B cell (primary cell): ENCODE data around the gene SCARB1. TPM values are rescaled to one million over a fixed set of nuclear protein-coding genes. Genes with fewer than 3 reads are reported as not detected.

Experiments
- ATAC-seq: fragments of 200-7000 bp; cut with Tn5 transposase; one replicate; pipeline ENCODE4 v1.10.0; 2021; ENCODE audit warnings: low read depth, mild to moderate bottlenecking, moderate number of reproducible peaks, moderate library complexity
- CTCF ChIA-PET: fragments of 350-600 bp; sonication (Branson Sonifier 250); formaldehyde crosslinking; loops from one replicate; lab custom pipeline; 2021; ENCODE audit warnings: antibody characterized with exemption, inconsistent platforms; lab: Charles Lee
- POLR2A ChIA-PET: fragments of 350-600 bp; sonication (Branson Sonifier 250); formaldehyde crosslinking; loops from one replicate; lab custom pipeline; 2021; ENCODE audit warnings: antibody characterized with exemption; lab: Charles Lee
- DNase-seq: peaks from one replicate; pipeline ENCODE4 v3.0.0; 2013
- H2AFZ ChIP-seq: 2 replicates; pipeline ENCODE4 v1.6.1; 2012; ENCODE audit warnings: mild to moderate bottlenecking, low read depth, low read length; ENCODE audit not compliant: insufficient read depth, poor library complexity, severe bottlenecking
- H3K27ac ChIP-seq, 2 donors: 1 replicate in 1 of 2; 2 replicates in 1 of 2; pipeline ENCODE4 v1.5.1; 2012 to 2013; ENCODE audit warnings: low read length in 2 of 2, mild to moderate bottlenecking in 2 of 2, moderate library complexity in 1 of 2
- H3K27me3 ChIP-seq, 4 experiments: fragments of 200-600 bp in 1 of 4; sonication (generic) in 1 of 4; replicated peaks in 1 of 4; 1 replicate in 2 of 4; 2 replicates in 2 of 4; pipeline versions ENCODE4 v1.6.1 to v1.7.0; 2013 to 2016; ENCODE audit warnings: low read length in 3 of 4, mild to moderate bottlenecking in 2 of 4, mixed read lengths in 1 of 4, moderate library complexity in 1 of 4; ENCODE audit not compliant: insufficient read depth in 4 of 4, control insufficient read depth in 3 of 4; ENCODE audit errors: control extremely low read depth in 1 of 4
- H3K36me3 ChIP-seq, 2 experiments: replicated peaks in 1 of 2; 1 replicate in 1 of 2; 2 replicates in 1 of 2; pipeline versions ENCODE4 v1.6.1 to v1.7.1; 2013; ENCODE audit warnings: low read length in 1 of 2; ENCODE audit not compliant: insufficient read depth in 2 of 2, control insufficient read depth in 1 of 2; ENCODE audit errors: control extremely low read depth in 1 of 2, extremely low read depth in 1 of 2
- H3K4me1 ChIP-seq, 2 donors: fragments of 200-600 bp in 1 of 2; sonication (generic) in 1 of 2; 1 replicate in 1 of 2; 2 replicates in 1 of 2; pipeline versions ENCODE4 v1.5.1 to v1.6.1; 2013 to 2017; ENCODE audit warnings: low read length in 2 of 2; ENCODE audit not compliant: control insufficient read depth in 2 of 2, insufficient read depth in 2 of 2
- H3K4me2 ChIP-seq: replicated peaks from 2 replicates; pipeline ENCODE3; 2012; ENCODE audit warnings: mild to moderate bottlenecking, low read depth, low read length; ENCODE audit not compliant: poor library complexity, severe bottlenecking
- H3K4me3 ChIP-seq, 5 experiments: fragments of 200-600 bp in 1 of 5; sonication (generic) in 1 of 5; 1 replicate in 3 of 5; 2 replicates in 2 of 5; pipeline versions ENCODE4 v1.5.1 to v1.7.0; 2011 to 2016; ENCODE audit warnings: low read length in 4 of 5, mild to moderate bottlenecking in 4 of 5, low read depth in 2 of 5, control low read depth in 1 of 5, moderate library complexity in 1 of 5; ENCODE audit not compliant: insufficient read depth in 1 of 5; ENCODE audit errors: control extremely low read depth in 1 of 5, extremely low read depth in 1 of 5
- H3K79me2 ChIP-seq: fragments of 200-600 bp; sonication (generic); one replicate; pipeline ENCODE4 v1.6.0; 2016; ENCODE audit warnings: low read length; ENCODE audit not compliant: control insufficient read depth, insufficient read depth
- H3K9ac ChIP-seq: fragments of 200-600 bp; sonication (generic); 2 replicates; pipeline ENCODE4 v1.6.1; 2017; ENCODE audit warnings: mild to moderate bottlenecking, low read length, moderate library complexity
- H3K9me3 ChIP-seq, 3 donors: one replicate each; pipeline versions ENCODE4 v1.6.1 to v1.7.1; 2013; ENCODE audit warnings: low read length in 2 of 3; ENCODE audit not compliant: control insufficient read depth in 2 of 3, insufficient read depth in 1 of 3; ENCODE audit errors: control extremely low read depth in 1 of 3
- H4K20me1 ChIP-seq: 2 replicates; pipeline ENCODE4 v1.6.0; 2012; ENCODE audit warnings: mild to moderate bottlenecking, low read length; ENCODE audit not compliant: insufficient read depth, control insufficient read depth, poor library complexity, severe bottlenecking
- H3K27ac Mint-ChIP-seq: one replicate; pipeline ENCODE4 v1.8.0; 2021; ENCODE audit warnings: mixed read lengths
- H3K27me3 Mint-ChIP-seq: one replicate; pipeline ENCODE4 v1.8.0; 2021; ENCODE audit warnings: mixed read lengths
- H3K4me1 Mint-ChIP-seq: one replicate; pipeline ENCODE4 v1.8.0; 2021; ENCODE audit warnings: mixed read lengths
- H3K4me3 Mint-ChIP-seq: one replicate; pipeline ENCODE4 v1.8.0; 2021; ENCODE audit warnings: mixed read lengths
- H3K9me3 Mint-ChIP-seq: one replicate; pipeline ENCODE4 v1.8.0; 2022; ENCODE audit warnings: mixed read lengths; ENCODE audit not compliant: insufficient read depth
- EZH2 ChIP-seq: IDR thresholded peaks from 2 replicates; pipeline ENCODE4 v1.6.1; 2012; ENCODE audit warnings: borderline replicate concordance, low read depth, mild to moderate bottlenecking, moderate library complexity, low read length; ENCODE audit not compliant: insufficient read depth, poor library complexity, severe bottlenecking
- WGBS: methylation state at CpG from one replicate; pipeline ENCODE4 v1.1.5; 2013; ENCODE audit warnings: missing lambda C conversion rate; ENCODE audit not compliant: insufficient coverage; 5-methylcytosine and 5-hydroxymethylcytosine counted together
- intact Hi-C: fragments of 100-400 bp; cut with micrococcal nuclease; formaldehyde crosslinking; loops from one replicate; pipeline ENCODE4 v1.10.0; 2022
- polyA plus RNA-seq: library from polyadenylated mRNA; depleted of rRNA; stranded (reverse); fragments of >200 nt; gene quantifications from 2 replicates; pipeline ENCODE4 v1.2.3, GENCODE V29; 2012
- total RNA-seq, 2 donors: library from RNA; stranded (reverse); fragments of 120-200 nt in 1 of 2; gene quantifications; 1 replicate in 1 of 2; 2 replicates in 1 of 2; pipeline versions ENCODE4 v1.2.3 to v1.2.4, GENCODE V29; 2013 to 2022
- TF ChIP-seq, protein P1 (sequence below): fragments of 200-600 bp; IDR thresholded peaks from one replicate; pipeline ENCODE4 v1.8.0; 2022; ENCODE audit warnings: antibody characterized with exemption, mild to moderate bottlenecking

SCARB1 gene
- total and polyA plus RNA-seq, 2 donors (not counting 1 experiment from before 2014, with no cell fraction given) = 26.8 to 30.7 TPM

DNA sequence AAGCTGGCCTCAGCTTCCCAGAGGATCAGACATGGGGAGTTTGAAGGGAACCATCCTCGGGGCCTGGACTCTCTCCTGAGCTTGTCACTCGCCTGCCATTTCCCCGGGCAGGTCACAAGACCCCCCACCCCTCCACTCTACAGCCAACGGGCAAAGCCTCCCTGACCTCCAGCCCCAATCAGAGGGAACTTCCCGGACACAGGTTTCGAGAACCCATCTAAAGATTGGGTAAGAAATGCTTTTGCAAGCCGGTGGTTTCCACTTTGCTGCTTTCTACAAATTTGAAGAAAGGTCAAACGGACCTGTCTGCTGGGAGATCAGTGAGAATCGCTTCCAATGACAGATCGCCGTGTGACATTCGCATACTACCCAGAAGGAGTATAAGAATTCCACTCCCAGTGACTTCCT, 89.6 kb downstream of the SCARB1 start:
- Mint-ChIP-seq H3K4me3 (peak overlapping the region; percentile 67), H3K27me3 (peaks cover 16% of the 10 kb centered on the region), H3K9me3 (no peaks in the 10 kb centered on the region), H3K27ac (peak overlapping the region; percentile 2), H3K4me1 (peaks cover 26% of the 10 kb centered on the region)
- no peak overlapping the region for H2AFZ ChIP-seq
- H3K79me2 ChIP-seq = no peaks in the 10 kb centered on the region
- peaks cover 0 to 11% (median 4%) of the 10 kb centered on the region in 4 experiments for H3K27me3 ChIP-seq
- peak overlapping the region in 4 of 5 experiments; percentile 15 to 40 (median 32) for H3K4me3 ChIP-seq
- no peaks in the 10 kb centered on the region for H3K36me3 ChIP-seq
- intact Hi-C loops = loop anchor here (2.0 to 5.0 kb wide), 4 partner anchors 133 to 867 kb away; no protein-coding TSS in a partner anchor
- ATAC-seq (peak; percentile 36), DNase-seq (peak; percentile 52)
- TF ChIP-seq, protein P1, sequence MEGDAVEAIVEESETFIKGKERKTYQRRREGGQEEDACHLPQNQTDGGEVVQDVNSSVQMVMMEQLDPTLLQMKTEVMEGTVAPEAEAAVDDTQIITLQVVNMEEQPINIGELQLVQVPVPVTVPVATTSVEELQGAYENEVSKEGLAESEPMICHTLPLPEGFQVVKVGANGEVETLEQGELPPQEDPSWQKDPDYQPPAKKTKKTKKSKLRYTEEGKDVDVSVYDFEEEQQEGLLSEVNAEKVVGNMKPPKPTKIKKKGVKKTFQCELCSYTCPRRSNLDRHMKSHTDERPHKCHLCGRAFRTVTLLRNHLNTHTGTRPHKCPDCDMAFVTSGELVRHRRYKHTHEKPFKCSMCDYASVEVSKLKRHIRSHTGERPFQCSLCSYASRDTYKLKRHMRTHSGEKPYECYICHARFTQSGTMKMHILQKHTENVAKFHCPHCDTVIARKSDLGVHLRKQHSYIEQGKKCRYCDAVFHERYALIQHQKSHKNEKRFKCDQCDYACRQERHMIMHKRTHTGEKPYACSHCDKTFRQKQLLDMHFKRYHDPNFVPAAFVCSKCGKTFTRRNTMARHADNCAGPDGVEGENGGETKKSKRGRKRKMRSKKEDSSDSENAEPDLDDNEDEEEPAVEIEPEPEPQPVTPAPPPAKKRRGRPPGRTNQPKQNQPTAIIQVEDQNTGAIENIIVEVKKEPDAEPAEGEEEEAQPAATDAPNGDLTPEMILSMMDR = no peak
- TF ChIP-seq EZH2 = no peak
- H3K4me1 ChIP-seq = peaks cover 19 to 26% of the 10 kb centered on the region in 2 donors
- H3K9me3 ChIP-seq = no peaks in the 10 kb centered on the region
- peak overlapping the region; percentile 68 for H3K4me2 ChIP-seq
- WGBS = 67% methylated on average over 8 of the region's 12 CpGs
- H3K27ac ChIP-seq = no peak overlapping the region
- ChIA-PET CTCF (interaction anchor here (0.6 to 3.0 kb wide), 6 partner anchors 13 to 742 kb away, joined by 3 to 14 read pairs (median 4); no protein-coding TSS in a partner anchor), POLR2A (interaction anchor here (0.7 kb wide), 1 partner anchor 291 kb away, joined by 6 read pairs; no protein-coding TSS in a partner anchor)
- H4K20me1 ChIP-seq = no peaks in the 10 kb centered on the region
- peak overlapping the region; percentile 32 for H3K9ac ChIP-seq
